Stimulated activated CD4-positive, alpha-beta T cell treated with anti-CD3 and anti-CD28 coated beads, Interleukin-2, amount 100 ng/mL, for 4 hours (primary cell): Measurements from ENCODE around the gene USP20.
A peak's percentile ranks its signal among the peaks of the same experiment; 100 is the strongest.
"Not testable (repeated sequence)": the region's sequence is repeated elsewhere in the genome, so short reads cannot be mapped to it uniquely, and the experiment has no call there.

Experiments
- DNase-seq: peaks from one replicate; pipeline ENCODE4 v3.0.0-alpha.2; 2020; ENCODE audit warnings: low read depth

USP20 gene

DNA sequence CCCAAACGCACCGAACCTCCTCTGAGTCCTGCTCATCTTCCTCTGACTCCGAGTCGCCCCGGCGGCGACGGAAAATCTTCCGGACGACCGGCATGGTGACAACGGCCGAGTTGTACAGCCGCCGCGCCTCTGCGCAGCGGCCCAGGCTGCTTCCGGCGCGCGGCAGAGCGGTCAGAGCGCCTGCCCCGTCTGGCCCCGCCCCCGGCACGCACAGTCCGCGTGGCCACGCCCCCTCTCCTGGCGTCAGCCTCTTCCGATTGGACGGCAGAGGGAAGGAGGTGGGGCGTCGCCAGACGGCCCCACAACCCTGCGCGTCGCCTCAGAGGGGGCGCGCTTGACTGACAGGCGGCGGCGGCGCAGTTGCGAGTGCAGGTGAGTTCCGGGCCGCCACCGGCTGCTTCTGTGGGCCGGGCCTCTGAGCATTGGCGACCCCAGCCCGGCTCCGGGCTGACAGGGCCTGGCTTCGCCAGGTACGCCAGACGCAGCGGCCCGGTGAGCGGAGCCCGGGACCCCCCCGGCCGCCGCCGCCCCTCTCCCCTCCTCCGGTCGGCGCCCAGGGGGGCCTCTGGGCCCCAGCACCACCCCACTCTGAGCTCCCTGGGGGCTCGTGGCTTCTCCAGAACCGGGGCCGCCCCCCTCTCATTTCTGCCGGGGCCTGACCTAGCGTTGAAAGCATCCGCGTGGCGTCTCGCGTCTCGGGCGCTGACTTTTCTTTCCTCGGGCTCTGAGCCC, at the start of gene USP20, which contains the start of gene C9orf78:
Gene USP20 (plus strand): TSS at position 331 of the 732 bp plus-strand sequence. CDS start 17,098 bp downstream, outside the sequence.
Gene C9orf78 (minus strand): TSS at position 148 of the 732 bp plus-strand sequence. CDS start 54 bp downstream, at position 94.
- peak; percentile 97 for DNase-seq

DNA sequence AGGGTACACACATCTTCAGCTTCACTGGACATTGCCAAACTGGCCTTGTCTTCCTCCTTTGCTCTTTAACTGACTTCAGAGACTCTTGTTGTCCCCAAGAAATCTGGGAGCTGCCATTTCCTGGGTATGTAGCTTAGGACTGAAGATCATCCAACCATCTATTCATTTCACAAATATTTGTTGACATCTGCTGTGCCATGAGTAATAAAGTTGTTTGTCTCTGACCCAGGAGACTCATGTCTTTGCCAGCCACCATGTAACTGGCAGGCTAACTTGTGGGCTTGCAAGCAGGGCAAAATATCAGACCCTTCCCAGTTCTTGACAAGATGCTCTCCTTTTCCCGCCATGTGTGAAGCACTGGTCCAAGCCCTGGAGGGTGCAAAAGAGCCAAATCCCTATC, 49.4 kb upstream of the USP20 start:
- DNase-seq, result no peak

DNA sequence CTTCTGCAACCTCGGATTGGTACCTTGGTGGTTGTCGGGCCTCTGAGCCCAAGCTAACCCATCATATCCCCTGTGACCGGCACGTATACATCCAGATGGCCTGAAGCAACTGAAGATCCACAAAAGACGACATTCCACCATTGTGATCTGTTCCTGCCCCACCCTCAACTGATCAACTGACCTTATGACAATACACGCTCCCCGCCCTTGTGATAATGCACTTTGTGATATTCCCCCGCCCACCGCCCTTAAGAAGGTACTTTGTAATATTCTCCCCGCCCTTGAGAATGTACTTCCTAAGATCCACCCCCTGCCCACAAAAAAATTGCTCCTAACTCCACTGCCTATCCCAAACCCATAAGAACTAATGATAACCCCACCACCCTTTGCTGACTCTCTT, 48.8 kb upstream of the USP20 start:
- no peak for DNase-seq

DNA sequence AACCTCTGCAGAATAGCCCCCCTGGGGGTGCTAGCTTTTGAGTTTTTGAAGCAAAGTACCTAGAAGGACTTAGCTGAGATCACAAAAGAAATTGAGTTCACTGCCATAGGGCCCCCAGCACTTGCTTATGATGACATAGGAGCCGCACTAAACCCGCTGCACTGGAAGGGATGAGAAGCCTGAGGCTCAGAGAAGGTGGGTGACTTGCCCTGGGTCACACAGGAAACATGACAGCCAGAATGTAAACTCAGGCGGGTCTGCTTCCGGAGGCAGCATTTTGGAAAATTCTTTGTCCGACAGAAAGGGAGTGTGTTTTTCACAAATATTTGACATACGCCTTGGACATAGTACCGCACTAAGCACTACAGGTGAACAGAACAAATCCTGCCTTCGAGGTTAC, 40.7 kb upstream of the USP20 start:
- no peak for DNase-seq

DNA sequence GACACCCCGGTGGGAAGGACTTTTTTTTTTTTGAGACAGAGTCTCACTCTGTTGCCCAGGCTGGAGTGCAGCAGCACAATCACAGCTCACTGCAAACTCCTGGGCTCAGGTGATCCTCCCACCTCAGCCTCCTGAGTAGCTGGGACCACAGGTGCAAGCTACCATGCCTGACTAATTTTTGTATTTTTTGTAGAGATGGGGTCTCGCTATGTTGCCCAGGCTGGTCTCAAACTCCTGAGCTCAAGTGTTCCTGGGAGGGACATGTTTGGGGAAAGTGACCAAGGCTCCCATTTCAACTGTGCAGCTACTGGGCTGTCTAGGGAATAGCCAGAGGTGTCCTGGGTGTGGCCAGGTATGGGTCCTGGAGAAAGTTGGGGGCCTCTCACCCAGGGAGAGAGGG, 39.2 kb upstream of the USP20 start:
- DNase-seq, result not testable (repeated sequence)

DNA sequence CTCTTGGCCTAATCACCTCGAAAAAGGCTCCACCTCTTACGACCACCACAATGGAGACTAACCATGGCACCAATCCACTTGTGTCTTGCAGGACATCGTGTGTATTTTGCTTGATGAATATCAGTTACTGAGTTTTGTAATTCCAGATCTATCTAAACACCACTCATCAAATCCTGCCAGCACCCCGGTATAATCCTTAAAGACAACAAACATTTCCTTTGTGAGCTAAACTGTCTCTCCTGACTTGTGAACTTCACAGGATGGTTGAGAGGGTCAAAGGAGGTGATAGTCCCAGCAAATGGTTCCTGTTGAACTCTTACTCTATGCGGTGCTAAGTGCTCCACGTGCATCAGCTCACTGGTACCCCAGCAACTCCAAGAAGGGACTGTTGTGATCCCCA, 36.3 kb upstream of the USP20 start:
- no peak for DNase-seq

DNA sequence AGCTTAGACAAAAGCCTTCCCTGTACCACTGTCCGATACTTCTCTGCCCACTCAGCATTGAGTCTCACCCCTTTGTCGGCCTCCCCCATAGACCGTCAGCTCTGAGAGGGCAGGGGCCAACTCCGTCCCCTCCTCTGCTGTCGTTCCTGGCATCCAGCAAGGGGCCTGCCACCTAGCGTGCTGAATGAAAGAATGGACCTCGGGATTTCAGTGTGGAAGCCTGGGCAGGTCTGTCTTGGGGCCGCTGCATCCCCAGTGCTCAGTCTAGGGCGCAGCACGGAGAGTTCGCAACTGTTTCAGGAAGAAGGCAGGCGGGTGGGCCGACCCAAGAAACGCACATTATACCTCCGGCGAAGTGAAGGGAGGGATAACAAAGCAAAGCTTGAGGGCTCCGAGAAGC, 33.8 kb upstream of the USP20 start:
- DNase-seq, result no peak

DNA sequence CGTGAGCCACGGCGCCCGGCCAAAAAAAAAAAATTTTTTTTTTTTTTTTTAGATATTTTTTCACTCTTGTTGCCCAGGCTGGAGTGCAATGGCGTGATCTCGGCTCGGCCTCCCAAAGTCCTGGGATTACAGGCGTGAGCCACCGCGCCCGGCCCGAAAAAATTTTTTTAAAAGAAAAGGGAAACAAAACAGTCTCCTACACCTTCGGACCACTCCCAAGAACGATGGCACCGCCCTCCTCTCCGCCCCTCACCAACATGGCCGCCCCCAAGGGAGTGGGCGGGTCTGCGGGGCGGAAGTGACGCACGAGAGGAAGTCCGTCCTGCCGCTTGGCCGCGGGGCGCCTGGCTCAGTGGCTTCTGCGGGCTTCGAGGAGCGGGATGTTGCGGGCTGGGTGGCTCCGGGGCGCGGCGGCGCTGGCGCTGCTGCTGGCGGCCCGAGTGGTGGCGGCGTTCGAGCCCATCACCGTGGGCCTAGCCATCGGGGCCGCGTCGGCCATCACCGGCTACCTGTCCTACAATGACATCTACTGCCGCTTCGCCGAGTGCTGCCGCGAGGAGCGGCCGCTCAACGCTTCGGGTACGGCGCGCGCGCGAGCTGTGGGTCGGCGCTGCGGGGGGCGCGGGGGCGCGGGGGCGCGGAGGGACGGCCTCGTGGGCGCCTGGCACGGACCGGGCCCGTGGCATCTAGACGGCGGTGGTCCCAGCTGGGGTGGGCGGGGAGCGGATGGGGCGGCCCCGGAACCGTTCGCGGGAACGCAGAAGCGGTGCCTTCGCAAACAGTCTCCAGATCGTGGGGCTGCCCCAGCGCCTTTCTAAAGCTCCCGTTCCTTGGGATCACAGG, 32.2 kb upstream of the USP20 start, which contains the start of gene TOR1B:
Gene TOR1B (plus strand): TSS at position 352 of the 843 bp plus-strand sequence. CDS start 29 bp downstream, at position 381.
- DNase-seq, result peak; percentile 91

DNA sequence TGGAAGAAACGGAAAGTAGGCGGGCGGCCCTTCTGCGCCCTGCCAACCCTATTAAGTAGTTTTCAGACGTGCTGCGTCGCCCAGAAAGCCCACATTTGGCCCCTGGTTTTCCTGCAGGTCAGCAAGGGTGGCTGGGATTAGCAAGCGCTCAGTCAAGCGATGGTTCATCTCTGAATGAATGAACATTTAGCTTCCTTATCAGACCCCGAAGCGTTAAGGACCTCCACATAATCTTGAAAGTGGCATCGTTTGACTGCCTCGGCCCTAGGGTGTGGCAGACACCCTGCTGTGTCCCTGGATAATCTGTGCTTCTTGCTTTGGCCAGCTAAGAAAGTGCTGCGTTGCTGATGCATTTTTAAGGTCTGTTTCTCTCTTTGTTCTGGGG, 31.6 kb upstream of the USP20 start:
- no peak for DNase-seq

DNA sequence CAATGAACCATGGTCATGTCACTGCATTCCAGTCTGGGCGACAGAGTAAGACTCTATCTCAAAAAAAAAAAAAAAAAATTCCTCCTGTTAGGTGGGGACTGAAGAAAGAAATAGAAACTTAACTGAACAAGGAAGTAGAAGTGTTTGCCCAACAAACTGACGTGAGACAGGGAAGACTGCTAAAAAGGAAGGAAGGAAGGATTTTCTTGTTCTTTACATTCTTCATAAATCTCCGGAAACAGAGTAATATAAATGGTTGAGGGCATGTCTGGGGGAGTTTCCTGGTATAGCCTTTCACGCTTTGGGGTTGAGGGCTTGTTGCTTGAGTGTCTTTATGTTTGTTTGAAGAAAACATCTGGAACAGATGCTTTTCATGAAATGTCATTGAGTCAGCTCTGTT, 29.2 kb upstream of the USP20 start:
- DNase-seq, result no peak

DNA sequence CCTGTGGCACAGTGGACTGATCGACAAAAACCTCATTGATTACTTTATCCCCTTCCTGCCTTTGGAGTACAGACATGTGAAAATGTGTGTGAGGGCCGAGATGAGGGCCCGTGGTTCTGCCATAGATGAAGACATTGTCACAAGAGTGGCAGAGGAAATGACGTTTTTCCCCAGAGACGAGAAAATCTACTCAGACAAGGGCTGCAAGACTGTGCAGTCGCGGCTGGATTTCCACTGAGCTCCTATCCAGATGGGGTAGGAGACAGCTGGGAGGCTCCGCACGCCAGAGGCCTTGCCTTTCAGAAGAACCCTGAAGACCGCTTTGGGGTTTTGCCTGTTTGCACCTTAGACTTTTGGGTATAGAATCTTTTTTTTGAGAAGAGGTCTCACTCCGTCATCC, 25.9 kb upstream of the USP20 start:
- DNase-seq, result no peak

DNA sequence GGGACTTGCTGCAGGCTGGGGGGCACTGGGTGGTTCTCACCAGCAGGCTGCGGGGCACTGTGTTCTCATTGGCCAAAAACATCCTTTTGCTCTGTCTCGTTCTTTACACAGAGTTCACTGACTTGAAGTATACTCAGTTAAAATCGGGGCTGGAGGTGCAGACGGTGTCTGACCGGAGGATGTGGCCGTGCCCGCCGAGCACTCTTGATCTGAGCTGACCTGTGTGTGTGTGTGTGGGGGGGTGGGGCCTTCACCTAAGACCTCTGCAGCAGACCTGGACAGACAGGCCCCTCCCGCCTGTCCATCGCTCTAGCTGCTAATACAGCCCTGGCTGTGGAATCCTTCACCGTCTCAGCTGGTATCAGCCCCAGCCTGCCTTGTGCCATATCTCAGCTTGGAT, 25.1 kb upstream of the USP20 start:
- no peak for DNase-seq

DNA sequence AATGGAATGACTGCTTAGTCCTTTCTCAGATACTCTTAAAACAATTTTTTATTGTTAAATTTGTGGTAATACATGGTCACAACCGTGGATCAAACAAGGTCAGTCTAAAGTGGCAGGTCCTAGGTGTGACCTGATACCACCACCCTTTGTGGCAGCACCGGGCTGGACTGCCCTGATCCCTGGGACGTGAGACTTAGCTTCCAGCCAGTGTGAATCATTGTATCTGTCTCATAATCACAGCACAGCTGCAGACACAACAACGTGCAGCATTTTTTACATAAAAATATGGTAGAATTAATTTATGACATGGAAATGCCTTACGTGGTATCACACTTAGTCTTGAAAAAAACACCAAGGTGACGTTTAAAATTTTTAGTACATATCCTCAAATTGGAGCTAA, 24.5 kb upstream of the USP20 start:
- no peak for DNase-seq

DNA sequence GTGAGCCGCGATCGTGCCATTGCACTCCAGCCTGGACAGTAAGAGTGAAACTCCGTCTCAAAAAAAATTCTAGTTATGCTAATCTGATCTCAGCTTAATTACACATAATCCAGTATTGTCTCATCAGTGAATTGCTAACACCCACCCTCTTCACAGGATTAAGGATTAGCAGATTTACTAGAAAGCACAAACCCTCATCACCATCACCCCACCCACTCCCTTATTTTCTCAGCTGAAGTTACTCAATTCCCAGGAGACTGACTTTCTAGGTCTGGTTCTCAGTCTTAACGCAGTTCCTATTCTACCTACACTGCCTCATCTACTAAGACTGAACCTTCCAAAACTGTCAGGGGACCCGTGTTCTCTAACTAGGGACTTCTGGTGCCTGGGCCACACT, 23.3 kb upstream of the USP20 start:
- no peak for DNase-seq

DNA sequence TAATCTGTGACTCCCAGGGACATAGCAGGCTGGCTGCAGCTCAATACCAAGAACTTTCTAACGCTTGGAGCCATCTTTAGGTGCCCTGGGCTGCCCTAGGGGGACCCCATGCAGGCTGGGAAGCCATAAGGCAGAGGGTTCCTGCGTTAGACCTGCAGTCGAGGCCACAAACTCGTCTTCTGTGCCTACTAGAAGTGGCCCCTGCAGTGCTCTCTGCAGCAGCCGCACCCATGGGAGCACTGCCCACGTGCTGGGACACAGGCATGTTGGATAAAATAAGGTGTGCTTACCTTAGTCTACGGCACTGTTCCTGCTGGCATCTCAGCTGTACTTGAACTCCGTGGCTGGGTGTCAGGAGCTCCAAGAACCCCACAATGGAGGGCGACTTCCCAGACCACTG, 22.9 kb upstream of the USP20 start:
- DNase-seq, result no peak

DNA sequence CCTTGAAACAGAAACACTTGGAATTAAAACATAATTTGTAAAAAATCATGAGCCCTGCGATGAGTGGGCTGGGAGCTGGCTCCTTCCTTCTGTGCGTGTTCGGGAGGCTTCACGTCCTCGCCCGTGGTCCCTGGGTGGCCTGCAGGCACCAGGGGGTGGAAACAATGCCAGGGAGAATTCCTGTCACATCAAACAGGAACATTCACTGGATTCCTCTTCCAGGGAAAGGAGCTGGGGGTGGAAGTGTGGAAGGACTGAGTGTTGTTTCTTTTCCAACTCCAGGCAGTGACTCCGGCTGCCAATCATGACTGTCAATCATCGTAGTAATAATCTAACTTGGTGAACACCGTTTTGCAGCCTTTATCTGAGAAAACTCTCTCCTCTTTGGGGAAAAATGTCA, 21.6 kb upstream of the USP20 start:
- no peak for DNase-seq

DNA sequence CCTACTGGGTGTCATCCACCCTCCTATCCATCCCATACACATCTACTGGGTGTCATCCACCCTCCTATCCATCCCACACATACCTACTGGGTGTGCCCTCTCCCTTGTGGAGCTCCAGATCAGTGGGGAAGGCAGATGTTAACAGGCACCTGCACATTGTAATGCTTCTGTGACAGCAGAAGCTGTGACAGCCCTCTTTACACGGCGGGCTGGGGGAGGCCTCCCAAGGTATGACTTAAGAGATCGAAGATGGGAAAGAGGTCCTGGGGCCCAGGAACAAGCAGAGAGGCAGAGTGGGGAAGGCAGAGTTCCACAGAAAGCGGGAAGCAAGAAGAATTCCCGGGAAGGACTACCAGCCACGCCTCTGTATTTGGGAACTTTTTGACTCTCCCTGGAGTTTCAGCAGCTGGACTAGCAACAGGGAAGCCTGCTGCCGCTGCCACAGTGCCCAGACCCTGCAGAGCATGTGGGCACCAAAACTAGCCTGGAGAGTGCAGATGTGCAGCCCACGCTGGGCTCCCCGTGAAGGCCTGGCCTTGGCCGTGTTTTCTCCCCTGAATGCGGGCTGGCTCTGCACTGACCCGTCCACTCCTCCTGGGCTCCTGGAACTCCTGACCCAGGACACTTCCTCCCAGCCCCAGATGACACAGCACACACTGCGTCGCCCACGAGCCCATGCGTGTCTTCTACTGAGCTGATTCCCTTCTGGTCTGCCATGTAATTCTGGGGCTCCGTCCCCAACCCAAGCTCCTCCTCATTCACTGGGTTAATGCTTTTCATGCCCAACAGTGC, 20.6 kb upstream of the USP20 start:
- DNase-seq, result no peak

DNA sequence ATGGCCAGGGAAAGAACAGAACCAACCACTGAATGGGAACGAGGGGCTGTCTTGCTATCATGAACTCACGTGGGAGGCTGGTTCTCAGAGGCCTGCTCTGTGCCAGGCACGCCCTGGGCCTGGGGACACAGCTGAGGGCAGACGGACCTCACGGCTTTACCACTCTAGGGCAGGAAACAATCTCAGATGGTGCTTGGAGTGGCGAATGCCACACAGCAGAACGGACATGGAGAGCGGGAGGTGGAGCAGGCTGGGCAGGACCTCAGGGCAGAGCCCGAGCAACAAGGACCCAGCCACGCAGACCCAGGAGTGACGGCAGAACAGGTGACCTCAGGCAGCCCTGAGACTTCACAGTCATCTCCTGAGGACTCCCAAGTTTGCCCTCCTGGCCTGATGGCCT, 20.0 kb upstream of the USP20 start:
- no peak for DNase-seq

DNA sequence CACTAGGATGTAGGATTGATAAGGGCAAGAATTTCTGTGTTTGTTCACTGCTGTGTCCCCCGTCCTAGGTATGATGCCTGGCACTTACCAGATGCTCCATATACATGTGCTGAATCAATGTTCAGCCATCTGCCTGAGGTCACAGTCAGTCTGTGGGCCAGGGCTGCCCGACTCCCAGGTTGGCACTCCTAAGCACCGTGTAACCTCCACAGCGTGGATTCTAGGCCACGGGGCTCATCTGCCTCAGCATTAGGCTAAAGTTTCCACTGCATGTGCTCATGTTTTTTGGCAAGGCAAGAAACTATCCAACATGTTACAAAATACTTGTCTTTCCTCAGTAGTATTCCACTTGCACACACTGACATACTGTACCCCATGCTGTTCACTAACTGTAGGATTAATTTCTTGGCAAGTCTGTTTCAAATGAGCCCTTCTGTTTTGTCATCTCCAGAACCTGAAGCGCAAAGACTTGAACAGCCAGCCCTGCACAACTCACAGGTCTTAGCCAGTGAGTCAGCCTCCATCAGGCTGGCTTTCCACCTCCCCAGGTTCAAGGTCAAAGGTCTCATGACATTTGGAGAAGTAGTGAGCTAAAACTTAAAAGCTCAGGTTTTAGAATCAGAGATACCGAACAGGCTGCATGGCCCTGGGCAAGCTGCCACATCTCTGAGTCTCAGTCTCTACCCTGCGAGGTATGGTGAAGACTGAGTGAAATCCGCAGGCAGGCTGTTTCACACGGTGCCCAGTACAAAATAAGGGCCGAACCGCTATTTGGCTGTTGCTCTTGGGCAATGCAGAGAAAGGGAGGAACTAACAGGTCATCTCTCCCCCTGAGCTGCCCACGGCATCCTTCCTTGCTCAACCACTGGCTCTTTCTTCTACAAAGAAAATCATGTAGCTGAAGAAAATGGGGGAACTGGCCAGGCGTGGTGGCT, 18.5 kb upstream of the USP20 start:
- no peak for DNase-seq

DNA sequence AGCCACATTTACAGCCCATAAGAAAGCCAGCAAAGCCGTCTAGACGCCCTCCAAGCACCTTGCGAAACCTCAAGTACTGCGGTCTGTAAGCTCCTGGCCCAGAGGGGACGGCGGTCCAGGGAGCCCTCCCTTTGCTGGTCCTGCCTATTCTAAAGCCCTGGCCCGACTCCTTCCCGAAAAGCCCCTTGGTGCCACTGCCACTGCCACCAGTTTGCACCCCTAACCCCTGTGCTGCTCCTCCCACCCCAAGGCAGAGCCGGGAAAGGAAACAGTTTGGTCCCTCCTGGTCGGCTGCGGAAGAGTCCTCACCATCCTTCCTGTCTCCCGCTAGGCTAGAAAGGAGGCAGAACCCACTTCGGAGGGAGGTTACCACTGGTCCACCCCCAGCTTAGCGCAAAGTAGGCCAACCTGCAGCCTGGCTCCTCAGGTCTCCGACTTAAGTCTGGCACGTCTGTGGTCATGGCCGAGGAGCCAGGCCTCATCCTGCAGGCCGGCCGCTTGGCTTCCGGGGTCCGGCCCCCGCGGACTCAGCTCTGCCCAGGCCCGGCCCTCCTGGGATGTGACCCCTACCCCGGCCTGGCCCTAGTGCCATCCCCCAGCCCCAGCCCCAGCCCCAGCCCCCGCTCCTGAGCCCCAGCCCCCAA, 12.2 kb upstream of the USP20 start:
- DNase-seq, result no peak

DNA sequence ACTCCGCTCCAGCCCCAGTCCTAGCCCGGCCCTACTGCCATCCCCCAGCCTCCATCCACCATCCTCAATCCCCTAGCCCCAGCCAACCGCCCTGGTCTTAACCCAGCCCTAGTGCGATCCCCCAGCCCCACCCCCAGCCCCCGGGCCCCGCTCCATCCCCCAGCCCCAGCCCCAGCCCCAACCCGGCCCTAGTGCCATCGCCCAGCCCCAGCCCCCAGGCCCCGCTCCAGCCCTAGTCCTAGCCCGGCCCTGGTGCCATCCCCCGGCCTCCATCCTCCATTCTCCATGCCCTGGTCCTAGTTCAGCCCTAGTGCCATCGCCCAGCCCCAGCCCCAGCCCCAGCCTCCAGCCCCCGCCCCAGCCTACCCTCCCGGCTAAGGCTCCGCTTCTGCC, 11.7 kb upstream of the USP20 start:
- no peak for DNase-seq
